AG04449 (cell line): ENCODE results near the gene DNAH7.

Experiments used
- CTCF ChIA-PET: fragments of 350-600 bp; formaldehyde crosslinking; extraction: SDS; loops from one replicate; lab custom pipeline; 2021; ENCODE audit warnings: antibody characterized with exemption; lab: Yijun Ruan, JAX
- POLR2A ChIA-PET: fragments of 400-600, 350-600 bp; formaldehyde crosslinking; extraction: SDS; loops from one replicate; lab custom pipeline; 2020; ENCODE audit warnings: antibody characterized with exemption, inconsistent platforms; lab: Yijun Ruan, JAX
- DNase-seq: peaks from one replicate; pipeline ENCODE4 v3.0.0-alpha.2; 2010; ENCODE audit warnings: low read depth, low spot score
- H3K4me3 ChIP-seq: 2 replicates; pipeline ENCODE4 v1.5.1; 2011; ENCODE audit warnings: low read depth, mild to moderate bottlenecking, control low read depth, low read length
- CTCF ChIP-seq: IDR thresholded peaks from one replicate; pipeline ENCODE4 v1.5.1; 2011; ENCODE audit warnings: mild to moderate bottlenecking, moderate library complexity, low read length, control low read depth, inconsistent platforms; ENCODE audit not compliant: insufficient read depth; ENCODE audit errors: missing control alignments

DNAH7 gene

GRCh38 chr2:195818106-195818505 is 250.5 kb downstream of the DNAH7 start:
- ChIA-PET POLR2A (no interaction called here), CTCF (no interaction called here)
- no peak for TF ChIP-seq CTCF
- DNase-seq: no peak
- H3K4me3 ChIP-seq: no peak overlapping the region

DNA sequence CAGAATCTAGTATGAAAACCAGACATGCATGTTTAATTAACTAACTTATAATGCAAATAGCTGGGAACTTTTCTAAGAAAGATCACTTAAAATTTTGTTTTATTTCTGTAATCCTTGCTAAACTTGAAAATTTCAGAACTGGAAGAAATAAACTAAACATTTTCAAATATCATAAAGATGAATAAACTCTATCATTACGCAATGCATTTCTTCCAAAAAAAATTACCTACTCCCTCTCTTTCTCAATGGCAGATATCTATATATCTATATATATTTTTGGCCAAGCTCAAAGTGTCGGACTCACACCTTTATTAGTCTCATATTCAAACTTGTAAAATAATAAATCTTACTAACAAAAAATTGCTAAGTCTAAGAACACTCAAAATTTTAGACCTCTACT is 253.6 kb downstream of the DNAH7 start:
- no peak for TF ChIP-seq CTCF
- H3K4me3 ChIP-seq: no peak overlapping the region
- CTCF ChIA-PET: interaction anchor here (0.9 kb wide), 1 partner anchor 12 kb away, joined by 3 read pairs; no protein-coding TSS in a partner anchor
- no peak for DNase-seq
- POLR2A ChIA-PET: no interaction called here

- TF ChIP-seq CTCF: no peak
- ChIA-PET CTCF (no interaction called here), POLR2A (no interaction called here)
- H3K4me3 ChIP-seq: no peak overlapping the region
- no peak for DNase-seq
Measured at GRCh38 chr2:195813421-195813820, 255.2 kb downstream of the DNAH7 start.

GRCh38 chr2:195810340-195811098 is 258.1 kb downstream of the DNAH7 start:
- H3K4me3 ChIP-seq: no peak overlapping the region
- ChIA-PET POLR2A (no interaction called here), CTCF (interaction anchor here (0.7 kb wide), 1 partner anchor 9 kb away, joined by 3 read pairs; no protein-coding TSS in a partner anchor)
- no peak for TF ChIP-seq CTCF
- no peak for DNase-seq

DNA sequence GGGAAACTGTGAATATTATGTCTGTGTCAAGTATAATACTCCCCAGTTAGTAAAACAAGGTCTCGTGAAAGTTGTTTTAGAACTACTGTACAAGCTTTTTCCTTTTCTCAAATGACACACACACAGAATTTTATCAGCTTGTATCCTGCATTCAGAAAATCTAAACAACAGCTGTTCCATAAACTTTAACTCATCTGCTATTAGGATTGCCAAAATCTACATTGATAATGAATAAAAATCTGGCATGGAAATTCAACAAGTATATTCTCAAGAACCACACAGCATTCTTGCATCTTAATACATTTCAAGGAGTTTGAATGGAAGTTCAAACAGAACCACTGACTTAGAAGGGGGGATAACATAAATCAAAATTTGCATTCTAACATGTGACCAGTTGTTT is 260.4 kb downstream of the DNAH7 start:
- no peak for DNase-seq
- CTCF ChIA-PET: no interaction called here
- POLR2A ChIA-PET: no interaction called here
- no peak overlapping the region for H3K4me3 ChIP-seq
- TF ChIP-seq CTCF: no peak

DNA sequence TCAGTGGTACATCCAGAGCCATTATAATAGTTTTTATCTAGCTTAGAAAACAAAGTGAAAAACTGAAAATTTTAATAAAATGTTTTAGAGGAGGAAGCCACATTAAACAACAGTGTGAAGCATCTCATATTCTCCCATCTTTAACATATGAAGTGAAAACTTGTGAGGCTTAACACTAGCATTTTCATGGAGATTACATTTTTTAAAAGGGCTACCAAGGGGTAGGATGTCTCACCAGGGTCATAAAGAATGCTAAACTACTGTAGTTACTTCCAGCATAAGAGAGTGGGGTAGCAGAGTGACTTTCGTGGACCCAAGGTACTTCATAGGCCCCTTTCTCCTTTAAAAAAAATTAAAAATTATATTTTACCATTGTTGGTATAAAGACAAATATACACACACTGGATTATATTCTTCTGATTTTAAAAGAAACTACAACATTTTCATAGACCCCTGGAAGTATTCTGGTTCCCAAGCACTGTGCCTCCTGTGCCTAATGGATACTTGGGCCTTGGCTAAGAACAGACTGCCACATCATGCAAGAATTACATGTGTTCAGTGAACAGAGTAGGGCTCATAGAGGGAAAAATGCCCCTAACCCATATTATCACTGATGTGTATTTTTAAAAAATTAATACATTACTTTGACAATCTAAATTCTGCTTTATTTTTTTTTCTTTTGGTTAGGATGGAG is 263.2 kb downstream of the DNAH7 start:
- no peak for DNase-seq
- POLR2A ChIA-PET: no interaction called here
- no peak overlapping the region for H3K4me3 ChIP-seq
- CTCF ChIA-PET: no interaction called here
- no peak for TF ChIP-seq CTCF
